K562 (cell line): Measurements from ENCODE around the gene SLC25A42. TPM values are rescaled to one million over a fixed set of nuclear protein-coding genes. Genes with fewer than 3 reads are reported as not detected.

Experiments used
- ATF1 ChIP-seq, 2 experiments: fragments of 450-650 bp in 1 of 2; IDR thresholded peaks; 2 replicates each; pipeline ENCODE4 v1.6.1; 2016; ENCODE audit warnings: missing compliant biosample characterization in 1 of 2, missing genetic modification characterization in 1 of 2
- CBX5 ChIP-seq: IDR thresholded peaks from 2 replicates; pipeline ENCODE4 v1.6.1; 2014; ENCODE audit warnings: low read depth, borderline replicate concordance
- CC2D1A ChIP-seq: fragments of 450-650 bp; IDR thresholded peaks from 2 replicates; pipeline ENCODE4 v1.6.1; 2017; ENCODE audit warnings: mild to moderate bottlenecking
- CHAMP1 ChIP-seq: fragments of 450-650 bp; IDR thresholded peaks from 2 replicates; pipeline ENCODE4 v1.6.1; 2016; ENCODE audit warnings: mild to moderate bottlenecking
- CREB3 ChIP-seq: fragments of 450-650 bp; conservative IDR thresholded peaks from 2 replicates; pipeline ENCODE4 v1.6.1; 2016; ENCODE audit warnings: missing genetic modification characterization, low read depth, mild to moderate bottlenecking, missing compliant biosample characterization, moderate library complexity
- DNMT1 ChIP-seq: fragments of 450-650 bp; IDR thresholded peaks from 2 replicates; pipeline ENCODE4 v1.6.1; 2016; ENCODE audit warnings: antibody characterized with exemption, mild to moderate bottlenecking
- ELF4 ChIP-seq: fragments of 450-650 bp; formaldehyde crosslinking; IDR thresholded peaks from 2 replicates; pipeline ENCODE4 v1.4.0; 2022; ENCODE audit warnings: missing genetic modification characterization
- MEF2A ChIP-seq: IDR thresholded peaks from 2 replicates; pipeline ENCODE4 v1.6.1; 2011; ENCODE audit warnings: low read depth, mild to moderate bottlenecking, low read length, moderate library complexity; ENCODE audit not compliant: control insufficient read depth
- MTA1 ChIP-seq: fragments of 450-650 bp; IDR thresholded peaks from 2 replicates; pipeline ENCODE4 v1.6.1; 2017; ENCODE audit warnings: borderline replicate concordance
- MXI1 ChIP-seq: IDR thresholded peaks from 2 replicates; pipeline ENCODE4 v1.6.1; 2011; ENCODE audit warnings: low read depth, mild to moderate bottlenecking, improper control_type of control experiment, low read length
- PCBP1 ChIP-seq: fragments of 200-400 bp; formaldehyde crosslinking; IDR thresholded peaks from 2 replicates; pipeline ENCODE4 v1.6.1; 2018; ENCODE audit warnings: mild to moderate bottlenecking, low read depth, low read length; ENCODE audit not compliant: poor library complexity, severe bottlenecking
- RBM22 ChIP-seq: fragments of 200-400 bp; formaldehyde crosslinking; IDR thresholded peaks from 2 replicates; pipeline ENCODE4 v1.6.1; 2018; ENCODE audit warnings: low read length, low read depth; ENCODE audit not compliant: poor library complexity, severe bottlenecking
- SMAD1 ChIP-seq: fragments of 150-350 bp; IDR thresholded peaks from 2 replicates; pipeline ENCODE4 v1.6.1; 2014; ENCODE audit warnings: low read length, low read depth; ENCODE audit not compliant: partially characterized antibody
- TAF1 ChIP-seq: IDR thresholded peaks from 2 replicates; pipeline ENCODE4 v1.6.1; 2011; ENCODE audit warnings: mild to moderate bottlenecking, low read length, moderate library complexity; ENCODE audit not compliant: insufficient read depth, control insufficient read depth, severe bottlenecking; ENCODE audit errors: extremely low read depth
- THAP7 ChIP-seq: fragments of 250-450 bp; sonication (Bioruptor Pico); IDR thresholded peaks from 2 replicates; pipeline ENCODE4 v1.5.0; 2021
- XRCC4 ChIP-seq: IDR thresholded peaks from one replicate; pipeline ENCODE4 v1.6.1; 2011; ENCODE audit not compliant: insufficient read depth, insufficient read length; ENCODE audit errors: extremely low read depth
- ZC3H4 ChIP-seq: sonication (generic); formaldehyde crosslinking; IDR thresholded peaks from 2 replicates; pipeline ENCODE4 v1.9.0; 2021; ENCODE audit warnings: missing genetic modification reagents, borderline replicate concordance
- ZEB2 ChIP-seq: fragments of 450-650 bp; IDR thresholded peaks from 2 replicates; pipeline ENCODE4 v1.6.1; 2016
- ZKSCAN3 ChIP-seq: fragments of 250-450 bp; sonication (Bioruptor Pico); IDR thresholded peaks from 2 replicates; pipeline ENCODE4 v1.4.0; 2020
- ZNF143 ChIP-seq: sonication (generic); formaldehyde crosslinking; IDR thresholded peaks from 2 replicates; pipeline ENCODE4 v1.9.0; 2022; ENCODE audit warnings: mild to moderate bottlenecking, missing genetic modification reagents
- ZNF668 ChIP-seq: fragments of 250-450 bp; sonication (Bioruptor Pico); IDR thresholded peaks from 2 replicates; pipeline ENCODE4 v1.8.0; 2022; ENCODE audit warnings: mild to moderate bottlenecking, inconsistent platforms
- polyA plus RNA-seq, 8 experiments: library from polyadenylated mRNA; depleted of rRNA in 4 of 8; stranded (reverse) in 5 of 8; unstranded in 3 of 8; fragments of >200 nt; fragmentation: Nextera tagmentation in 2 of 8; fragmentation: Illumina TruSeq in 1 of 8; extraction: Ambion mirVana in 2 of 8; extraction: Trizol in 1 of 8; gene quantifications; 2 replicates each; pipeline versions ENCODE4 v1.2.1 to v1.2.3, GENCODE V29; 2011 to 2014; ENCODE audit warnings: inconsistent platforms in 1 of 8, missing spikeins in 1 of 8
- total RNA-seq, 7 experiments: library from RNA; depleted of rRNA in 6 of 7; stranded (reverse); fragments of >200 nt in 6 of 7; fragmentation: Illumina TruSeq in 2 of 7; extraction: Trizol in 2 of 7; gene quantifications; 2 replicates each; pipeline versions ENCODE4 v1.2.1 to v1.2.3, GENCODE V29; 2011 to 2021; ENCODE audit warnings: low replicate concordance in 1 of 7
- TF ChIP-seq, protein P1 (sequence below): IDR thresholded peaks from 2 replicates; pipeline ENCODE4 v1.6.1; 2011; ENCODE audit warnings: borderline replicate concordance, low read depth, mild to moderate bottlenecking, moderate library complexity, low read length; ENCODE audit not compliant: insufficient read depth, poor library complexity, severe bottlenecking

The SLC25A42 gene
- total and polyA plus RNA-seq, 9 of the 15 experiments (the other 6 are each of a cell fraction or from before 2014, with no cell fraction given), result 0.59 to 32.2 (median 14.1) TPM

GRCh38 chr19:19138109-19138981 is 74.6 kb downstream of the SLC25A42 start, which contains the start of gene TMEM161A (continued):
- TF ChIP-seq ELF4 (CRISPR knock-in tag) (no peak), PCBP1 (no peak), ZEB2 (no peak), CC2D1A (0 out of 2 replicates have a peak, but pooled peaks have one; percentile 41), XRCC4 (no peak), TAF1 (peak; percentile 76), CREB3 (tag) (no peak), MEF2A (no peak), CBX5 (no peak), CHAMP1 (no peak), ZNF668 (CRISPR knock-in tag) (no peak), ZKSCAN3 (CRISPR knock-in tag) (no peak), ZC3H4 (no peak), ATF1 (CRISPR knock-in tag; IDR thresholded peaks at IDR 0.05) (0 out of 2 replicates have a peak, but pooled peaks have one; percentile 9), ATF1 (tag; IDR thresholded peaks at IDR 0.05) (peak; percentile 94), RBM22 (no peak), MXI1 (no peak), SMAD1 (no peak), ZNF143 (CRISPR knock-in tag) (peak; percentile 94), THAP7 (CRISPR knock-in tag) (no peak), MTA1 (no peak), DNMT1 (no peak)
- TF ChIP-seq, protein P1, sequence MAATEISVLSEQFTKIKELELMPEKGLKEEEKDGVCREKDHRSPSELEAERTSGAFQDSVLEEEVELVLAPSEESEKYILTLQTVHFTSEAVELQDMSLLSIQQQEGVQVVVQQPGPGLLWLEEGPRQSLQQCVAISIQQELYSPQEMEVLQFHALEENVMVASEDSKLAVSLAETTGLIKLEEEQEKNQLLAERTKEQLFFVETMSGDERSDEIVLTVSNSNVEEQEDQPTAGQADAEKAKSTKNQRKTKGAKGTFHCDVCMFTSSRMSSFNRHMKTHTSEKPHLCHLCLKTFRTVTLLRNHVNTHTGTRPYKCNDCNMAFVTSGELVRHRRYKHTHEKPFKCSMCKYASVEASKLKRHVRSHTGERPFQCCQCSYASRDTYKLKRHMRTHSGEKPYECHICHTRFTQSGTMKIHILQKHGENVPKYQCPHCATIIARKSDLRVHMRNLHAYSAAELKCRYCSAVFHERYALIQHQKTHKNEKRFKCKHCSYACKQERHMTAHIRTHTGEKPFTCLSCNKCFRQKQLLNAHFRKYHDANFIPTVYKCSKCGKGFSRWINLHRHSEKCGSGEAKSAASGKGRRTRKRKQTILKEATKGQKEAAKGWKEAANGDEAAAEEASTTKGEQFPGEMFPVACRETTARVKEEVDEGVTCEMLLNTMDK, result no peak
